HG02588 (cell line): ENCODE measurements around the gene ELAC2.
A peak's percentile ranks its signal among the peaks of the same experiment; 100 is the strongest.

Source experiments
- ATAC-seq: cut with Tn5 transposase; IDR thresholded peaks from one replicate; pipeline ENCODE4 v1.9.1; 2021; ENCODE audit warnings: mild to moderate bottlenecking, moderate library complexity; ENCODE audit not compliant: unreplicated experiment

The ELAC2 gene

GRCh38 chr17:13017655-13018459 lies at the start of gene ELAC2:
Gene ELAC2, minus strand, starts transcription at chr17:13018027. Its CDS starts 80 bp downstream, at chr17:13017947.
- ATAC-seq: peak; percentile 98

- ATAC-seq: no peak
Measured at GRCh38 chr17:13065032-13065431, 47.2 kb upstream of the ELAC2 start.

- ATAC-seq: no peak
Measured at GRCh38 chr17:13055131-13055530, 37.3 kb upstream of the ELAC2 start.

- no peak for ATAC-seq
Measured at GRCh38 chr17:13054666-13055065, 36.8 kb upstream of the ELAC2 start.

GRCh38 chr17:13051915-13052314 lies 34.1 kb upstream of the ELAC2 start:
- ATAC-seq: no peak

GRCh38 chr17:13047011-13047606 lies 29.3 kb upstream of the ELAC2 start:
- no peak for ATAC-seq

GRCh38 chr17:13046361-13046760 lies 28.5 kb upstream of the ELAC2 start:
- ATAC-seq: no peak

GRCh38 chr17:13044572-13045065 lies 26.8 kb upstream of the ELAC2 start:
- no peak for ATAC-seq

- no peak for ATAC-seq
Measured at GRCh38 chr17:13038931-13039665, 21.3 kb upstream of the ELAC2 start.

- ATAC-seq: no peak
Measured at GRCh38 chr17:13036751-13037150, 18.9 kb upstream of the ELAC2 start.

GRCh38 chr17:13035420-13035819 lies 17.6 kb upstream of the ELAC2 start:
- no peak for ATAC-seq

- peak; percentile 62 for ATAC-seq
Measured at GRCh38 chr17:13031718-13032350, 14.0 kb upstream of the ELAC2 start.

- no peak for ATAC-seq
Measured at GRCh38 chr17:13030459-13031300, 12.9 kb upstream of the ELAC2 start.

- ATAC-seq: no peak
Measured at GRCh38 chr17:13030056-13030455, 12.2 kb upstream of the ELAC2 start.

GRCh38 chr17:13029340-13029739 lies 11.5 kb upstream of the ELAC2 start:
- no peak for ATAC-seq

- no peak for ATAC-seq
Measured at GRCh38 chr17:13027246-13027645, 9.4 kb upstream of the ELAC2 start.

- no peak for ATAC-seq
Measured at GRCh38 chr17:13025687-13026086, 7.9 kb upstream of the ELAC2 start.

- no peak for ATAC-seq
Measured at GRCh38 chr17:13025258-13025627, 7.4 kb upstream of the ELAC2 start.

GRCh38 chr17:13024526-13025257 lies 6.9 kb upstream of the ELAC2 start:
- peak; percentile 91 for ATAC-seq

- no peak for ATAC-seq
Measured at GRCh38 chr17:13024016-13024415, 6.2 kb upstream of the ELAC2 start.
